ENCODE data around the gene PLXNA4.

- no peak for TF ChIP-seq CTCF (IDR thresholded peaks at IDR 0.05; ENCODE audit: low read depth, low read length)
- no peak for TF ChIP-seq EZH2phosphoT487 (IDR thresholded peaks at IDR 0.05; ENCODE audit: low read depth)
Measured at GRCh38 chr7:132412435-132412834, 163.8 kb downstream of the PLXNA4 start.
